ENCODE results near the gene CTNNA3.

Gene CTNNA3

GRCh38 chr10:66925896-66926715 lies 769.9 kb downstream of the CTNNA3 start, which contains the start of gene LRRTM3:
Gene LRRTM3, plus strand, starts transcription at chr10:66926036.
- no peak for DNase-seq

DNA sequence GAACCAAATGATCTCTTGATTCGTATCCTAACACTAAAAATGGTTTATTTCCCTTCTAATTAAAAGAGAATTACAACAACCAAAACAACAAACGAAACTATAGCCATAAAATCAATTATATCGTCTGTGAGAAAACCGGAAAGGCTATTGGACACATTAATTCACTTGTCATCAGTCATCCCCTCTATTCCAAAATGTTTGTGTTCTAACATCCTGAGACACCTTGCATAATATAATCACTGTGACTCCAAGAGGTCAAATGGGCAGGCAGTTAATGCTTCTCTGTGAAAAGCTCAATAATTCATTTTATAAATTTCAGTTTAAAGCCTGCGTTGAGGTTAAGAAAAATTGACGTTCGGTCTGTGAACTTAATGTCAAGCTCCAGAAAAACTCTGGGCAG lies 770.6 kb downstream of the CTNNA3 start:
- no peak for DNase-seq

- DNase-seq = no peak
Observed at GRCh38 chr10:66924674-66925345, 771.2 kb downstream of the CTNNA3 start.

DNA sequence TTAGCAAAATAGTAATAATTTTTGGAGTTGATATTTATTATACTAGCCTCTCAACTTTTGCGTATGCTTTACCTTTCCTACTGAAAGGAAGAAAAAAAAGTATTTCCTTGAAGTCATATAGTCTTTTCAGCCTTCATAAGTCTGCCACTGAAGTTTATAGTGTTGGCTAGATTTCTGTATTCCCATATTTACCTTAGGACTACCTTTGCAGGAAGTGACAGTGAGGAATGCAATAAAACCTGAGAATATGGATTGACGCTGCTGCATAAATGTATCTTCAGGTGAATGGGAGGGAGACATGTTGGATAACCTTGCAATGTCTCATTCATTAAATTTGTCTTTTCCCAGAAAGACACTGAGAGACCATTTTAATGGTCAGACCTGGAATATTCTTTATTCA lies 776.7 kb downstream of the CTNNA3 start:
- DNase-seq = no peak

- DNase-seq = no peak
Observed at GRCh38 chr10:66917104-66917503, 778.9 kb downstream of the CTNNA3 start.

DNA sequence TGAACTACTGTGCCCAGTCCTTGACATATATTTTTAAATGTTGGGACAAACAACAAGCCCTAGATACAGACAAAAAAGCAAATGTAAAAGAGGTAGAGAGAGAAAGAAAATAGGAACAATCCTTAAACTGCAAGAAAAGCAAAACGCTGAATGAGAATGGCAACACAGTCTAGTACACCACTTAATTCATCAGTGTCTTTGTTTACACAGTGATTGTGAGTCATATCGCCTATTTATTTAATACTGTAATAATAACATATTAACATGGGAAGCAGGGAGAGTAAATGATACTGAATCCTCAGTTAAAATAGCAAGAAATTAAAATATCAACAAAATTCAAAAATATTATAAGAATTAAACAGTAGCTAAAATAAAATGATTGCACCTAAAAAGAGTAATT lies 780.0 kb downstream of the CTNNA3 start:
- no peak for DNase-seq

- DNase-seq = no peak
Observed at GRCh38 chr10:66910671-66911070, 785.3 kb downstream of the CTNNA3 start.

DNA sequence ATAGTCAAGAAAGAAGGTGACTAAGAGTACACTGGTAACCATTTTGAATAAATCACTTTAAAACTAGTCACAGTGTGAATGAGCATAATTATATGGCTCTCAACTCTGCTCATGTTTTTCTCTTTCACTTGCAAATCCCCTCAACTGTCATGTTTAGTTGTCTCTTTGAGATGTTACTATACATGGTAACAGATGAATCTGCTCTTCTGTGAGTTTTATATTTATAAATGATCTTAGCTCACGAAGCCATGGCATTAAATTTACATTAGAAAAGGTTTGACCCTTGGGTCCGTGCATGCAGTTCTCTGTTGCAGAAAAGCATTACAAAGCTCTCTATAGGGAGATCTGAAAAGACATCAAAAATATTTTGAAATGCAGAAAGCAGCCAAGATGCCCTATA lies 803.1 kb downstream of the CTNNA3 start:
- DNase-seq = no peak

GRCh38 chr10:66888237-66888636 lies 807.8 kb downstream of the CTNNA3 start:
- no peak for DNase-seq

DNA sequence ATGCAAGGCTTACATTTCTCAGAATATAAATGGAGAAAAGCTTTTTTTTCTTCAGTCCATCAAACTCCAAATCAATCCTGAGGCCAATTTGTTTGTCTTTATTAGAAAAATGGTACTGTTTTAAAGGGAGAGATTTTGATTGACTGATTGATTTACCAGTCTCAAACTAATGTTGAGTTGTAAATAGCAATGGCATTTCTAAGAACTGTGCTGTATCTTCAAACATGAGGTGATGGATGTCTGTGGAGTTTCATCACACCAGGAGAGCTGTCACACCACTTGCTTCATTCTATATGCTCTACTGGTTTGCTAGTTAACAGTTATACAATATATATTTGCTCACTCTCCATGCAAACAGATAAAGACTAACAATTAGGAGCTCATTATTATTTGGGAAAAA lies 809.1 kb downstream of the CTNNA3 start:
- no peak for DNase-seq

GRCh38 chr10:66882271-66882670 lies 813.7 kb downstream of the CTNNA3 start:
- no peak for DNase-seq

DNA sequence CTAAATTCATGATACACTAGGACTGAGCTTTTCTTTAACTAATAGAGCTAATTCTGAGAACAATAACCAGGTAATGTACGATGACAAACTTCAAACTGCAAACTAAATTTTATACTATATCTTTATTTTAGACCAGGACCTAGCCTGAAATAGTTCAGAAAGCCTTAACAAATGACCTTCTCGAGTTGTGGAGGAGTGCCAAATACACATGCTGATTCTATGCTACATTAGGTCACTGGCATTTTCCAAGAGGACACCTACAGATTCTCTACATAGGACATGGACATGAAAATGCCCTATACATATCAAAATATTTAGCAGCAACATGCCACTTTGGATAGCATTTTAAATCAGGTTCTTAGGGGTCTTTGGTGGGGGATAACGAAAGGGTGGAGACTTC lies 814.2 kb downstream of the CTNNA3 start:
- DNase-seq = no peak

DNA sequence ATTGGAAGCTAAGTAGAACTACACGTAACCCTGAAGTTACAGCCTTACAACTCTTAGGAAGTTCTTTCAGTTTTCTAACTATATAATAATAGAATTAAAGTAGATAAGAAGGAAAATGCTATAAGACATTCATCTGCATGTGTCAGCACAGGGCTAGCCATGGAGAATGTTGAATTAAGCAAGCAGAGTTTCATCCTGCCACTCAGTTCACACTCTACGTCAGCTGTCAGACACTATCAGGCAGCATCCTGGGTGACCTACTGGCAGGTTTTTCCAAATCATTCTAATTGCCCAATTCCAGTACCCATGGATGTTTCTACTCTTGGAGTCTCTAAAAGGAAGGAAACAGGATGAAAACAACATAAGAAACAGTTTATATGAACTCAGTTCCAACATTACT lies 815.2 kb downstream of the CTNNA3 start:
- no peak for DNase-seq

DNA sequence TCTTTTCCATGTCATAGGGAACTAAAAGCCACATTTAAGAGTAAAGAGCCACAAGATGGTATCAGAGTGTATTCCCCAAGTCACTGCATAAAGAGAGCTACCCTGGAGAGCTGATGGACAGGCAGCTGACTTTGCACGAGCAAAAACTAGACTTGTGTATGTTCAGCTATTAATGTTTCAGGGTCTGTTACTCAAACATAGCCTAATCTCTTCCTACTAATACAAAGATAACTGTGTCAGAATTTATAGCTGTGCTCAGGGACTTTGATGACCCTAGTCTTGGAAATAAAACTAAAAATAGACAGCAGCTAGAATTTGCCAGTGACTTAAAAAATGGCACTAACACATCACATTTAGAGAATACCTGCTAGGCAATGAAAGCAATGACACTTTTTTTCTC lies 815.7 kb downstream of the CTNNA3 start:
- no peak for DNase-seq

- no peak for DNase-seq
Observed at GRCh38 chr10:66877361-66877760, 818.6 kb downstream of the CTNNA3 start.

- no peak for DNase-seq
Observed at GRCh38 chr10:66869635-66870034, 826.4 kb downstream of the CTNNA3 start.

DNA sequence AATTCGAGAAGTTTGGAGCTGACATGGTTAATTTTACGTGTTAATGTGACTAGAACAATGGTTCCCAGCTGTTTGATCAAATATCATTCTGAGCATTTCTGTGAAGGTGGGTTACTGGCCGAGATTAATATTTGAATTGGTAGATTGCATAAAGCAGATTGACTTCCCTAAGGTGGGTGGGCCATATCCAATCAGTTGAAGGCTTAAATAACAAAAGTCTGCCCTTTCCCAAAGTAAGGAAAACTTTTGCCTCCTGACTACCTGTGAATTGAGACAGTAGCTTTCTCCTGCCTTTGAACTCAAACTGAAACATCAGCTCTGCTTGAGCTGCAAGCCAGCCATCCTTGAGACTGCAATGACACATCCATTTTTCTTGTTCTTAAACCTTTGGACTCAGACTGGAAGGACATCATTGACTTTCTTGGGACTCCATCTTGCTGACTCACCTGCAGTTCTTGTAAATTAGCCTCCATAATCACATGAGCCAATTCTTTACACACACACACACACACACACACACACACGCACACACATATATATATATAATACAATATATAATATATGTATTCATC lies 833.2 kb downstream of the CTNNA3 start:
- DNase-seq = no peak

GRCh38 chr10:66860376-66860945 lies 835.5 kb downstream of the CTNNA3 start:
- DNase-seq = no peak

DNA sequence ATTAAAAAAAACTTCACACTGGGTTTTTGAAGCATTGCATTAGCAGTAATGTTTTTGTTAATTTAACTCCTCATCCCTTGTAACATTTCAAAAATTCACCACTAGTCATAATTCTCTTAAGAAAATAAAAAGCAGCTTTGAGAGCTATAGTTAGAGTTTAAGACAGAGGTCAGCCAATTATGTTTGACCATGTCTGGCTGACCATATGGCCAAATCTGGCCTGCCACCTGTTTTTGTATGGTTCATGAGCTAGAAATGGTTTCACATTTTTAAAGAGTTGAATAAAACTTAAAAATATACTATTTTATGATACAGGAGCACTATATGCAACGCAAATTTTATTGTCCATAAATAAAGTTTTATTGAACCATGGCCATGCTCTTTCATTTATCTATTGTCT lies 843.2 kb downstream of the CTNNA3 start:
- DNase-seq = no peak

DNA sequence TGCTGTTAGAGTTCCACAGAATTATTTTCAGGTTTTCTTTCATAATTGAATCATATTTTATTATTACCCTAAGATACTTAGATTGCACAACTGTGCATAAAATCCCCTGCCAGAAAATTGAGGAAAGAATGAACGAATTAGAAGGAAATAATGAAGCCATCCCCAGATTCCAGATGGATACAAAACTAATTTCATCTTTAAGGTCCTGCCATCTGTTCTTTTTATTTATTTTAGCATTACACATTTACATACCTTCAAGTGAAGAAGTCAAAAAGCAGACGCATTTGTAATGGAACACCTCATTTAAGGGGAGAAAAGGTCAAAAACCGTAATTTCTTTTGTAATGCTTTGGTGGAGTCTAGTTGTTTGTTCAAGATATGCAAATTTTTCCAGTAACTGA lies 847.1 kb downstream of the CTNNA3 start:
- DNase-seq = no peak

- DNase-seq = no peak
Observed at GRCh38 chr10:66844176-66844942, 851.6 kb downstream of the CTNNA3 start.

DNA sequence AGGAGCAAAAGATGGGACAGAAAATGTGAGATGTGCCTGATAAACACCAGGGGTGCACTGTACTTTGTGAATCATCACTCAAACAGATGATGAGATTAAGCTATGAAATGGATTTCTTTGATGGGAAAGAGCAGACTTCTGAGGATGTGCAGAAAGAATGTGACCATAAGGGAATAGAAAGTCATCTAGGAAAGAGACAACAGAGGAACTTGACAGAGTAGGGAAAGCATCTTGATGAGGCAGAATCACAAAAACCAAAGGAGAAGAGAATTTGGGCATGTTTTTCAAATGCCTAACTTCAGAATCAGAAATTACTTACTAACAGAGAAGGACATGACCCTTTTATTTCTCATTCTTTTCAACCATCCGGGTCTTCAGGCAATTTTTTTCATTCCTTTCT lies 852.6 kb downstream of the CTNNA3 start:
- no peak for DNase-seq

DNA sequence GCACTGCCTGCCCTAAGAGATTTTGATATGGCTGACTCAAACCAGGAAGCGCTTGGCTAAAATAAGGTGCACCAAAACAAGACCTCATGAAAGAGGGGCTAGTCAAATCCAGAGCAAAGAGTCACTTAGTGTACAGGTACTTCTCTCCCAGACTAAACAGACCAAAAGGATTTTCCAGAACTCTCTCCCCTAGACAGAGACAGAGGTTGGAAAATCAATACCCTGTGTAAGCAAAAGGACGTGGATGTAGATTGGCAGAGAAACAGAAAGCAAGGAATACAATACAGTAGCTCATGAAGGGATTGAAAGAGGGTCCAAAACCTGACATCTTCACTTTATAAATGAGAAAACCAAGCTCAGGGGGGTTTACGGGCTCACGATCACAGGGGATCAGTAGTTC lies 853.1 kb downstream of the CTNNA3 start:
- DNase-seq = no peak
